Trophoblast cell (in vitro differentiated cells and primary cell): ENCODE measurements around the gene DLX3.
A peak's percentile ranks its signal among the peaks of the same experiment; 100 is the strongest.

Experiments used
- DNase-seq, 2 donors: peaks; one replicate each; pipeline ENCODE4 v3.0.0-alpha.2; 2016
- H2AFZ ChIP-seq: 2 replicates; pipeline ENCODE4 v1.6.1; 2013; ENCODE audit warnings: low read length, moderate library complexity, mild to moderate bottlenecking; ENCODE audit not compliant: insufficient read depth, poor library complexity
- H2AK5ac ChIP-seq: 2 replicates; pipeline ENCODE4 v1.6.1; 2013; ENCODE audit warnings: mild to moderate bottlenecking, low read length
- H2BK120ac ChIP-seq: 2 replicates; pipeline ENCODE4 v1.6.1; 2013; ENCODE audit warnings: low read length, mild to moderate bottlenecking, moderate library complexity; ENCODE audit not compliant: insufficient read depth, poor library complexity
- H2BK12ac ChIP-seq: 2 replicates; pipeline ENCODE4 v1.6.1; 2013; ENCODE audit warnings: mild to moderate bottlenecking, low read length, moderate library complexity
- H2BK5ac ChIP-seq: 2 replicates; pipeline ENCODE4 v1.6.1; 2013; ENCODE audit warnings: low read length, low read depth, moderate library complexity, mild to moderate bottlenecking; ENCODE audit not compliant: poor library complexity
- H3K14ac ChIP-seq: 2 replicates; pipeline ENCODE4 v1.6.1; 2013; ENCODE audit warnings: mild to moderate bottlenecking, low read length
- H3K18ac ChIP-seq: 2 replicates; pipeline ENCODE4 v1.6.1; 2013; ENCODE audit warnings: mild to moderate bottlenecking, low read length
- H3K23ac ChIP-seq: 2 replicates; pipeline ENCODE4 v1.6.1; 2013; ENCODE audit warnings: low read length
- H3K27ac ChIP-seq: 2 replicates; pipeline ENCODE4 v1.5.1; 2013; ENCODE audit warnings: low read depth, mild to moderate bottlenecking, inconsistent platforms, low read length, moderate library complexity
- H3K27me3 ChIP-seq: 2 replicates; pipeline ENCODE4 v1.6.1; 2013; ENCODE audit warnings: inconsistent platforms, mild to moderate bottlenecking, low read length, moderate library complexity; ENCODE audit not compliant: insufficient read depth
- H3K36me3 ChIP-seq, 2 experiments: 1 replicate in 1 of 2; 2 replicates in 1 of 2; pipeline ENCODE4 v1.6.1; 2013; ENCODE audit warnings: low read length in 2 of 2, mild to moderate bottlenecking in 2 of 2, moderate library complexity in 1 of 2; ENCODE audit not compliant: insufficient read depth in 2 of 2, control insufficient read depth in 1 of 2
- H3K4ac ChIP-seq: 2 replicates; pipeline ENCODE4 v1.6.1; 2013; ENCODE audit warnings: low read depth, mild to moderate bottlenecking, low read length, moderate library complexity
- H3K4me1 ChIP-seq, 2 experiments: 1 replicate in 1 of 2; 2 replicates in 1 of 2; pipeline ENCODE4 v1.6.1; 2013; ENCODE audit warnings: low read length in 2 of 2, mild to moderate bottlenecking in 2 of 2, moderate library complexity in 1 of 2; ENCODE audit not compliant: insufficient read depth in 2 of 2, control insufficient read depth in 1 of 2
- H3K4me2 ChIP-seq: 2 replicates; pipeline ENCODE4 v1.6.1; 2013; ENCODE audit warnings: inconsistent platforms, mild to moderate bottlenecking, low read length, moderate library complexity
- H3K4me3 ChIP-seq: 2 replicates; pipeline ENCODE4 v1.5.1; 2013; ENCODE audit warnings: mild to moderate bottlenecking, low read depth, low read length, inconsistent platforms
- H3K79me1 ChIP-seq: one replicate; pipeline ENCODE4 v1.6.1; 2013; ENCODE audit warnings: low read length
- H3K79me2 ChIP-seq: 2 replicates; pipeline ENCODE4 v1.6.1; 2013; ENCODE audit warnings: low read length, mild to moderate bottlenecking; ENCODE audit not compliant: control insufficient read depth, insufficient read depth, poor library complexity
- H3K9ac ChIP-seq: 2 replicates; pipeline ENCODE4 v1.6.1; 2013; ENCODE audit warnings: mild to moderate bottlenecking, low read length
- H3K9me3 ChIP-seq: 2 replicates; pipeline ENCODE4 v1.6.1; 2013; ENCODE audit warnings: low read depth, mild to moderate bottlenecking, control low read depth, inconsistent platforms, low read length; ENCODE audit not compliant: insufficient read depth
- H4K12ac ChIP-seq: 2 replicates; pipeline ENCODE4 v1.6.1; 2013; ENCODE audit warnings: low read depth, mild to moderate bottlenecking, low read length, moderate library complexity
- H4K8ac ChIP-seq: 2 replicates; pipeline ENCODE4 v1.6.1; 2013; ENCODE audit warnings: low read depth, mild to moderate bottlenecking, low read length, moderate library complexity
- H4K91ac ChIP-seq: one replicate; pipeline ENCODE4 v1.6.1; 2013; ENCODE audit warnings: low read depth, mild to moderate bottlenecking, low read length, moderate library complexity
- WGBS: extraction: QIAGEN DNeasy Blood & Tissue Kit; methylation state at CpG from one replicate; pipeline ENCODE4 v1.1.7; 2013; ENCODE audit warnings: missing lambda C conversion rate; ENCODE audit not compliant: insufficient read length, insufficient coverage; ENCODE audit errors: extremely low coverage; 5-methylcytosine and 5-hydroxymethylcytosine counted together

The DLX3 gene

GRCh38 chr17:49990331-49990730, 4.7 kb downstream of the DLX3 start:
- H3K36me3 ChIP-seq, result peaks cover 22 to 23% of the 10 kb centered on the region in 2 experiments
- no peak for DNase-seq
- H4K8ac ChIP-seq, result no peak overlapping the region

DNA sequence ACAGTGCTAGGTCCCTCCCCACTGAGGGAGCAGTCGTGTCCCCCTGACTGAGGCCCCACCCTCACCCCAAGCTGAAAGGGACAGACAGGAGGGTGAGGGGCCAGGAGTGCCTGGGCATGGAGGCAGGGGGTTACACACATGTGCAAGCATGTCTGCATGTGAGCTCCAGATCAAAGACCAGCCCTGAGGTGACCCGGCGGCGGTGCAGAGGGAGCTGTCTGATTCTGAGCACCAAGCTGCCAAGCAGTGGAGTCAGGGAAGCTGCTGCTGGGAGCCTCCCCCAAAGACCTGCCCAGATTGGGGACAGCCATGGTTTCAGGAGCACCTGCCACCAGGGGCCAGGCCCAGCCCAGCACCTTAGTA, 5.5 kb downstream of the DLX3 start:
- H3K9me3 ChIP-seq, result peaks cover 2% of the 10 kb centered on the region
- no peak overlapping the region for H4K12ac ChIP-seq
- no peak overlapping the region for H3K4ac ChIP-seq
- H2BK5ac ChIP-seq, result no peak overlapping the region
- peaks cover under 1 to 8% of the 10 kb centered on the region in 2 experiments for H3K4me1 ChIP-seq
- H2AK5ac ChIP-seq, result no peak overlapping the region
- H3K27ac ChIP-seq, result no peak overlapping the region
- H3K4me3 ChIP-seq, result no peak overlapping the region
- H4K8ac ChIP-seq, result no peak overlapping the region
- H2AFZ ChIP-seq, result no peak overlapping the region
- H3K4me2 ChIP-seq, result no peak overlapping the region
- peaks cover 11% of the 10 kb centered on the region for H3K79me1 ChIP-seq
- H2BK120ac ChIP-seq, result no peak overlapping the region
- no peak overlapping the region for H3K14ac ChIP-seq
- DNase-seq, result no peak
- H4K91ac ChIP-seq, result no peak overlapping the region
- H3K36me3 ChIP-seq, result peaks cover 22 to 23% of the 10 kb centered on the region in 2 experiments
- H3K18ac ChIP-seq, result no peak overlapping the region
- H3K9ac ChIP-seq, result no peak overlapping the region
- no peak overlapping the region for H3K23ac ChIP-seq
- WGBS, result no CpG with 5 or more reads among the region's 4 CpGs
- H3K27me3 ChIP-seq, result no peaks in the 10 kb centered on the region
- peaks cover 9% of the 10 kb centered on the region for H3K79me2 ChIP-seq
- no peak overlapping the region for H2BK12ac ChIP-seq

More at GRCh38 chr17:49990331-49990730, 4.7 kb downstream of the DLX3 start:
- Histone ChIP-seq H4K12ac (no peak overlapping the region), H3K9ac (no peak overlapping the region), H3K4me1 (peaks cover 5 to 14% of the 10 kb centered on the region in 2 experiments), H2BK12ac (no peak overlapping the region), H3K4ac (no peak overlapping the region), H3K27me3 (no peaks in the 10 kb centered on the region), H3K4me2 (no peak overlapping the region), H2BK5ac (no peak overlapping the region), H3K23ac (no peak overlapping the region), H2AK5ac (no peak overlapping the region), H2AFZ (no peak overlapping the region), H3K4me3 (no peak overlapping the region), H3K79me1 (peaks cover 15% of the 10 kb centered on the region), H3K9me3 (peaks cover 2% of the 10 kb centered on the region), H3K14ac (no peak overlapping the region), H3K18ac (no peak overlapping the region), H4K91ac (no peak overlapping the region), H3K27ac (no peak overlapping the region), H2BK120ac (no peak overlapping the region), H3K79me2 (peaks cover 13% of the 10 kb centered on the region)
- WGBS, result no CpG with 5 or more reads among the region's 3 CpGs

- Histone ChIP-seq H2AK5ac (no peak overlapping the region), H2AFZ (no peak overlapping the region), H3K9ac (no peak overlapping the region), H3K4ac (no peak overlapping the region), H3K4me1 (peaks cover 0 to 8% of the 10 kb centered on the region in 2 experiments), H3K4me3 (no peak overlapping the region), H3K27me3 (no peaks in the 10 kb centered on the region), H4K8ac (no peak overlapping the region), H2BK5ac (no peak overlapping the region), H3K4me2 (no peak overlapping the region), H2BK120ac (no peak overlapping the region), H4K91ac (no peak overlapping the region), H4K12ac (no peak overlapping the region), H2BK12ac (no peak overlapping the region), H3K23ac (no peak overlapping the region), H3K9me3 (peaks cover 4% of the 10 kb centered on the region), H3K36me3 (peaks cover 21 to 22% of the 10 kb centered on the region in 2 experiments), H3K79me1 (no peaks in the 10 kb centered on the region), H3K14ac (no peak overlapping the region), H3K18ac (no peak overlapping the region), H3K27ac (no peak overlapping the region), H3K79me2 (no peaks in the 10 kb centered on the region)
- WGBS, result no CpG with 5 or more reads among the region's 17 CpGs
- peak in 1 of 2 donors; percentile 29 for DNase-seq
Observed at GRCh38 chr17:49987681-49988441, 7.2 kb downstream of the DLX3 start.

- H3K9ac ChIP-seq, result no peak overlapping the region
- no peak overlapping the region for H2AFZ ChIP-seq
- no peak overlapping the region for H2BK12ac ChIP-seq
- H4K91ac ChIP-seq, result no peak overlapping the region
- H3K36me3 ChIP-seq, result peaks cover 18 to 21% of the 10 kb centered on the region in 2 experiments
- H4K8ac ChIP-seq, result no peak overlapping the region
- no peak overlapping the region for H4K12ac ChIP-seq
- peaks cover 4% of the 10 kb centered on the region for H3K9me3 ChIP-seq
- H3K79me2 ChIP-seq, result no peaks in the 10 kb centered on the region
- no peak overlapping the region for H3K23ac ChIP-seq
- no peak overlapping the region for H3K14ac ChIP-seq
- no peak for DNase-seq
- H3K27ac ChIP-seq, result no peak overlapping the region
- no peak overlapping the region for H3K4me3 ChIP-seq
- no peak overlapping the region for H2BK120ac ChIP-seq
- no peak overlapping the region for H3K4me2 ChIP-seq
- WGBS, result no CpG with 5 or more reads among the region's 2 CpGs
- no peak overlapping the region for H3K4ac ChIP-seq
- H3K18ac ChIP-seq, result no peak overlapping the region
- no peak overlapping the region for H2AK5ac ChIP-seq
- no peaks in the 10 kb centered on the region for H3K79me1 ChIP-seq
- no peaks in the 10 kb centered on the region for H3K27me3 ChIP-seq
- H3K4me1 ChIP-seq, result peaks cover 1 to 8% of the 10 kb centered on the region in 2 experiments
- H2BK5ac ChIP-seq, result no peak overlapping the region
Observed at GRCh38 chr17:49987290-49987585, 7.8 kb downstream of the DLX3 start.
